ENCODE results near the gene METRNL.

The METRNL gene

DNA sequence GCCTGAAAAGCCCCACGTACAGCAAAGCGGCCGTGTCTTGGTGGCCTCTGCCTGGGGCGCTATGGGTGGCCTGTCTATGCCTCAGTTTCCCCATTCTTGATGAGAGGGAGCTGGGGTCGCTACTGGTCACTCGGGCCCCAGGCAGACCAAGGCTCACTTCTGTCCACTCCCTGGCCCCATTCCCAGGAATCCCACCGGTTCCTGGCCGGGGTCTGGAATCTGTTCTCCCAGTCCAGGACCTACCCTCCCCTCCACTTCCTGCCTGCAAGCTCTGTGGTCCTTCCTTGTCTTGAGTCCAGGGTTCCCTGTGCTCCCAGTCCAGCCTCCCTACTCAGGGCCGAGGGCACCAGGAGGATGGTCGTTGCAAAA is 24.5 kb downstream of the METRNL start:
- Histone ChIP-seq H3K9ac (ENCODE audit: low read depth, low read length) (no peak overlapping the region), H3K4me3 (ENCODE audit: low read depth, low read length) (no peak overlapping the region), H3K27ac (ENCODE audit: low read depth, low read length) (no peak overlapping the region), H3K9me3 (ENCODE audit: control insufficient read depth, insufficient read depth, low read length) (no peaks in the 10 kb centered on the region), H3K27me3 (ENCODE audit: control insufficient read depth, insufficient read depth, low read length) (no peaks in the 10 kb centered on the region), H3K36me3 (ENCODE audit: control insufficient read depth, insufficient read depth, low read length) (no peaks in the 10 kb centered on the region), H3K4me1 (ENCODE audit: control insufficient read depth, insufficient read depth, low read length) (0 out of 2 replicates have a peak, but pooled peaks cover 2% of the 10 kb centered on the region)

DNA sequence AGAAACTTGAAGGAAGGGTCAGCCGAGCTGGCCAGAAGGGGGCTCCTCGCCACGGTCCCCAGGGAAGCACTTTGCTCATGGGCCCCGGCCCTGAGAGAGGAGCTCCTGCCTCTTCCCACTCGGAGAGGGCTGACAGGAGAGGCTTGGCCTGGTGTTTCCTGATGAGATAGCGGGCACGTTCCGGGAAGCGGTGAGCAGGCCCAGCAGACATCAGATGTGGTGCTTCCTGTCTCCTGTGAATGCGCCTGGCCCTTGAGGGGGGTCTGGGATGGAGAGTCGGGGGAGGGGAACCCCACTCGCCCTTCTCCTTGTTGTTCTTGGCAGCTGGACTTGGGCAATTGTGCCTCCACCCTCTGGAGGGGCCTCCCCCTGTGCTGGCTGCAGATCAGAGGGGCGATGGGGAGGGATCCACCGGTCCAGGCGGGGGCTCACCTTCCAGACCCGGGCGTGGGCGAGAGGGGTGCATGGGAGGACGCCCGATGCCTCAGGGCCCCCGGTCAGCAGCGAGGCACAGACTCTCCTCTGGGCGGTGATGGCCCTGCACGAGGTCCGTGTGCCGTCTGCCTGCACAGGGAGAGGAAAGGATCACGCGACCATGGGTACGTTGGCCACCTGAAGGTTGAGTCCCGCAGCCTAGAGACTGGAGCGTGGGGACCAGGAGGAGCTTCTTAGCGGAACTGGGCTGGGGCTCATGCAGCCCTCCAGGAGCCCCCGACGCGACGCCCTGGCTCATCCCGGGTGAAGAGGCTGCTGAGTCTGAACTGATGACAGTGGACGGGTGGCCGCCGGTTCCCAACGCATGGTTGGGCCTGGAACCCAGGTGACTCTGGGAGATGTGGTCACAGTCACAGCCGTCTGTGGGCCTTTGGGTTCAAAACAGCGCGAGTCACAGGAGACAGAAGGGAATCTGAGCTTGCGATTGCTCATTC is 25.4 kb downstream of the METRNL start:
- H3K4me3 ChIP-seq (ENCODE audit: low read depth, low read length), result no peak overlapping the region
- no peaks in the 10 kb centered on the region for H3K4me1 ChIP-seq (ENCODE audit: control insufficient read depth, insufficient read depth, low read length)
- no peak overlapping the region for H3K9ac ChIP-seq (ENCODE audit: low read depth, low read length)
- H3K36me3 ChIP-seq (ENCODE audit: control insufficient read depth, insufficient read depth, low read length), result no peaks in the 10 kb centered on the region
- H3K27ac ChIP-seq (ENCODE audit: low read depth, low read length), result no peak overlapping the region
- H3K9me3 ChIP-seq (ENCODE audit: control insufficient read depth, insufficient read depth, low read length), result no peaks in the 10 kb centered on the region
- no peaks in the 10 kb centered on the region for H3K27me3 ChIP-seq (ENCODE audit: control insufficient read depth, insufficient read depth, low read length)

DNA sequence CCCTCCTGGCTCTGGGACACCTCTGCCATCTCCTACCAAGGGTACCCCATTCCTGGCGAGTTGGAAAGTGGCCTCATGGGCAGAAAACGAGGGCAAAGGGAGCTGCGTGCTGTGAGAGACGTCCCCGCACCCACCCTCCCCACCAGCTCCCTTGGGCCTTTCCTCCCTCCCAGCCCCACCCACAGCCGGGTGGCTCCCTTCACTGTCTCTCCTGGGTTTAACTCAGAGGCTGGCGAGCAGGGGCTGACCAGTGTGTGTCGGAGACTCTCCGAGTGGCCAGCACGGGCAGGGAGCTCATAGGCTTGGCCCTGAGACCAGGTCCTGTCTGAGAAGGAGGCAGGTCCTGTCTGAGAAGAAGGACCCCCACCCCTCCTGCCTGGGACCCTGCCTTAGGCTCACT is 26.1 kb downstream of the METRNL start:
- Histone ChIP-seq H3K27me3 (ENCODE audit: control insufficient read depth, insufficient read depth, low read length) (no peaks in the 10 kb centered on the region), H3K9me3 (ENCODE audit: control insufficient read depth, insufficient read depth, low read length) (no peaks in the 10 kb centered on the region), H3K9ac (ENCODE audit: low read depth, low read length) (no peak overlapping the region), H3K27ac (ENCODE audit: low read depth, low read length) (no peak overlapping the region), H3K4me1 (ENCODE audit: control insufficient read depth, insufficient read depth, low read length) (no peaks in the 10 kb centered on the region), H3K36me3 (ENCODE audit: control insufficient read depth, insufficient read depth, low read length) (no peaks in the 10 kb centered on the region), H3K4me3 (ENCODE audit: low read depth, low read length) (no peak overlapping the region)

DNA sequence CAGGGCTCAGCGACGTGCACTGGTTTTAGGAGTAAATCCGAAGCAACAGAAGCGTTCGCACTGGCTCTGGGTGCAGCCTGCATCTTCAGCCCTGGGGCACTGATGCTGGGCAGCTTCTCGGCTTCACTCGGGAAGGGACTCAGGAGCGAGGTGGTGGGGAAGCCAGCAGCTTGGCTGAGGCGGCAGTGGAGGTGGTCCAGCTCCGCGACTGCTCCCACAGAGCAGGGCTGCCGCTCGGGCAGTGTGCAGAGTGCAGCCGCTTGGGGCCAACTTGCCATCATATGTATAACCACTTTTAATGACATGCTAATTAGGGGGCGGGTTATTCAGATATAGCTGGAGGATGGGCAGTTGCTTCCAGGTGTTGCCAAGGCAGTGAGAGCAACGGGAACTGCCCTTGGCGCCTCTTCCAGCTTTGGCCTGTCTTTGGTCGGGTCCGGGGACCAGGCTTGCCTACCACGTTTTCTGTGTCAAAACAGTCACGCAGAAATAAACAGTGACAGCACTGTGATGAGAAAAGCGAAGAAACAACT is 26.7 kb downstream of the METRNL start:
- Histone ChIP-seq H3K4me3 (ENCODE audit: low read depth, low read length) (no peak overlapping the region), H3K27ac (ENCODE audit: low read depth, low read length) (no peak overlapping the region), H3K9ac (ENCODE audit: low read depth, low read length) (no peak overlapping the region), H3K27me3 (ENCODE audit: control insufficient read depth, insufficient read depth, low read length) (no peaks in the 10 kb centered on the region), H3K36me3 (ENCODE audit: control insufficient read depth, insufficient read depth, low read length) (no peaks in the 10 kb centered on the region), H3K9me3 (ENCODE audit: control insufficient read depth, insufficient read depth, low read length) (no peaks in the 10 kb centered on the region), H3K4me1 (ENCODE audit: control insufficient read depth, insufficient read depth, low read length) (no peaks in the 10 kb centered on the region)

DNA sequence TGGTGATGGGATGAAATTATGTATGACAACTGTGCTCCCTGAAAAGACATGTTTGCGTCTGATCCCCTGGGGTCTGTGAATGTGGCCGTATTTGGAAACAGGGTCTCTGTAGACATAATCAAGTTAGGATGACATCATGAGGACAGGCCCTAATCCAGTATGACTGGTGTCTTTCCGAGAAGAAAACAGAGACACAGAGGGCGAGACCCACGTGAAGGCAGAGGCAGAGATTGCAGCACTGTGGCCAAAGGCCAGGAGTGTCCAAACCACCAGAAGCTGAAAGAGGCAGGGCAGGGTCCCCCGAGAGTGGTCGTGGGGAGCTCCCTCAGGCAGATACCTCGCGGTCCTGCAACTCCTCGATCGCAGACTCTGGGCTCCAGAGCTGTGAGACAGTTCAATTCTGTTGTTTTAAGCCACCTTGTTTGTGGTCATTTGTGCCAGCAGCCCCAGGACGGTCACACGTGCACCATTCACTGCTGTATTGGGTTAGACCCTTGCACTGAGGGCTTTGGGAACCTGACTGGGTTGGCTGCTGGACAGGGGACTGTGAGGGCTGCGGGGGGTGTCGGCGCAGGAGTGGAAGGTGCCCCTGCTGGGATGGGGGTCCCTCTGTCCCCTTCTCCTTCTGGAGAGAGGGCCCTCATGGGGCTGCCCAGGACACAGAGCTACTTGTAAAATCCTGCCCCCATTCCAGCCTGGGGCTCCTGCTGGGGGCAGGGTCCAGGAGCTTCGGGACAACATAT is 27.7 kb downstream of the METRNL start:
- H3K27ac ChIP-seq (ENCODE audit: low read depth, low read length), result no peak overlapping the region
- no peaks in the 10 kb centered on the region for H3K4me1 ChIP-seq (ENCODE audit: control insufficient read depth, insufficient read depth, low read length)
- no peaks in the 10 kb centered on the region for H3K36me3 ChIP-seq (ENCODE audit: control insufficient read depth, insufficient read depth, low read length)
- no peaks in the 10 kb centered on the region for H3K9me3 ChIP-seq (ENCODE audit: control insufficient read depth, insufficient read depth, low read length)
- no peaks in the 10 kb centered on the region for H3K27me3 ChIP-seq (ENCODE audit: control insufficient read depth, insufficient read depth, low read length)
- H3K4me3 ChIP-seq (ENCODE audit: low read depth, low read length), result no peak overlapping the region
- no peak overlapping the region for H3K9ac ChIP-seq (ENCODE audit: low read depth, low read length)

DNA sequence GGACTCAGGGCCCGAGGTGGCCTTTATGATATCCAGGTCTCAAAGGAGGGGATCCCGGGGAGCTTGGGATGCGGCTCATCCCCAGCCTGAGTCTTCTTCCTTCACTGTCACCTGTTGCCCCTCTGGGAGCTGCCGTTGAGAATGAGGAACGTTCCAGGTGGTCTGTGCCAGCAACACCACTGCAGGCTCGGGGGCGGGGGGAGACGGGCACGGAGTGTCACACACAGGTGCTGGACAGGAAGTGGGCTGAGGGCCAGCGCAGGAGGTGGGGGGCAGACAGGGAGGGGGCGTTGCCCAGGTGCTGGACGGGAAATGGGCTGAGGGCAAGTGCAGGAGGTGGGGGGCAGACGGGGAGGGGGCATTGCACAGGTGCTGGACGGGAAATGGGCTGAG is 28.2 kb downstream of the METRNL start:
- H3K4me1 ChIP-seq (ENCODE audit: control insufficient read depth, insufficient read depth, low read length), result no peaks in the 10 kb centered on the region
- H3K36me3 ChIP-seq (ENCODE audit: control insufficient read depth, insufficient read depth, low read length), result no peaks in the 10 kb centered on the region
- H3K9ac ChIP-seq (ENCODE audit: low read depth, low read length), result no peak overlapping the region
- no peak overlapping the region for H3K27ac ChIP-seq (ENCODE audit: low read depth, low read length)
- no peaks in the 10 kb centered on the region for H3K9me3 ChIP-seq (ENCODE audit: control insufficient read depth, insufficient read depth, low read length)
- H3K4me3 ChIP-seq (ENCODE audit: low read depth, low read length), result no peak overlapping the region
- no peaks in the 10 kb centered on the region for H3K27me3 ChIP-seq (ENCODE audit: control insufficient read depth, insufficient read depth, low read length)

DNA sequence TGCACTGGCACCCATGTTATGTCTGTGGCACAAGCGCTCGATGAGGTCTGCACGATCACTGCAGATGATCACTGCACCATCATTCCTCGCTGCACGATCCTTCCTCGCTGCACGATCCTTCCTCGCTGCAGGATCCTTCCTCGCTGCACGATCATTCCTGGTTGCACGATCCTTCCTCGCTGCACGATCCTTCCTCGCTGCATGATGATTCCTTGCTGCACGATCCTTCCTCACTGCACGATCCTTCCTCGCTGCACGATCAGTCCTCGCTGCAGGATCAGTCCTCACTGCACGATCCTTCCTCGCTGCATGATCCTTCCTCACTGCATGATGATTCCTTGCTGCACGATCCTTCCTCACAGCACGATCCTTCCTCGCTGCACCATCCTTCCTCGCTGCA is 29.3 kb downstream of the METRNL start:
- Histone ChIP-seq H3K4me1 (ENCODE audit: control insufficient read depth, insufficient read depth, low read length) (0 out of 2 replicates have a peak, but pooled peaks cover 6% of the 10 kb centered on the region), H3K27me3 (ENCODE audit: control insufficient read depth, insufficient read depth, low read length) (no peaks in the 10 kb centered on the region), H3K9me3 (ENCODE audit: control insufficient read depth, insufficient read depth, low read length) (no peaks in the 10 kb centered on the region), H3K36me3 (ENCODE audit: control insufficient read depth, insufficient read depth, low read length) (no peaks in the 10 kb centered on the region), H3K27ac (ENCODE audit: low read depth, low read length) (no peak overlapping the region), H3K9ac (ENCODE audit: low read depth, low read length) (no peak overlapping the region), H3K4me3 (ENCODE audit: low read depth, low read length) (no peak overlapping the region)

DNA sequence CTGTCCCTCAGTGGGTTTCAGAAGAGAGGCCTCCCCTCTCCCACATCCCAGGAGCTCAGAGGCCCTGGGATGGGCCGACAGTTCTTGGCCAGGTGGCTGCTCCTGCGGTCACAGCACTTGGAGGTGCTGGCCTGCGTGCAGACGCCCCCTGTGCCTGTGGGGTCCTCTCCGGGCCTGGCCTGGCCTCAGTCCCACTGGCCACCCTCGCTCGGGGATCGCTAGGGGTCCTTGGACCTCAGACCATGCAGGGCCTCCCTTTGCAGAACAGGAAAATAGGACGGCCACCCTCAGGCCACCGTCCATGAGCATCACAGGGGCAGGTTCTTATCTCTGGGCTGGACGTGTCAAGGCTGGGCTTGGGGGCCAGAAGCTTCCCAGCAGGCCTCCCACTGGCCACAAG is 30.0 kb downstream of the METRNL start:
- no peaks in the 10 kb centered on the region for H3K27me3 ChIP-seq (ENCODE audit: control insufficient read depth, insufficient read depth, low read length)
- H3K4me1 ChIP-seq (ENCODE audit: control insufficient read depth, insufficient read depth, low read length), result 0 out of 2 replicates have a peak, but pooled peaks cover 6% of the 10 kb centered on the region
- no peaks in the 10 kb centered on the region for H3K36me3 ChIP-seq (ENCODE audit: control insufficient read depth, insufficient read depth, low read length)
- no peak overlapping the region for H3K4me3 ChIP-seq (ENCODE audit: low read depth, low read length)
- H3K9me3 ChIP-seq (ENCODE audit: control insufficient read depth, insufficient read depth, low read length), result no peaks in the 10 kb centered on the region
- no peak overlapping the region for H3K9ac ChIP-seq (ENCODE audit: low read depth, low read length)
- H3K27ac ChIP-seq (ENCODE audit: low read depth, low read length), result no peak overlapping the region

DNA sequence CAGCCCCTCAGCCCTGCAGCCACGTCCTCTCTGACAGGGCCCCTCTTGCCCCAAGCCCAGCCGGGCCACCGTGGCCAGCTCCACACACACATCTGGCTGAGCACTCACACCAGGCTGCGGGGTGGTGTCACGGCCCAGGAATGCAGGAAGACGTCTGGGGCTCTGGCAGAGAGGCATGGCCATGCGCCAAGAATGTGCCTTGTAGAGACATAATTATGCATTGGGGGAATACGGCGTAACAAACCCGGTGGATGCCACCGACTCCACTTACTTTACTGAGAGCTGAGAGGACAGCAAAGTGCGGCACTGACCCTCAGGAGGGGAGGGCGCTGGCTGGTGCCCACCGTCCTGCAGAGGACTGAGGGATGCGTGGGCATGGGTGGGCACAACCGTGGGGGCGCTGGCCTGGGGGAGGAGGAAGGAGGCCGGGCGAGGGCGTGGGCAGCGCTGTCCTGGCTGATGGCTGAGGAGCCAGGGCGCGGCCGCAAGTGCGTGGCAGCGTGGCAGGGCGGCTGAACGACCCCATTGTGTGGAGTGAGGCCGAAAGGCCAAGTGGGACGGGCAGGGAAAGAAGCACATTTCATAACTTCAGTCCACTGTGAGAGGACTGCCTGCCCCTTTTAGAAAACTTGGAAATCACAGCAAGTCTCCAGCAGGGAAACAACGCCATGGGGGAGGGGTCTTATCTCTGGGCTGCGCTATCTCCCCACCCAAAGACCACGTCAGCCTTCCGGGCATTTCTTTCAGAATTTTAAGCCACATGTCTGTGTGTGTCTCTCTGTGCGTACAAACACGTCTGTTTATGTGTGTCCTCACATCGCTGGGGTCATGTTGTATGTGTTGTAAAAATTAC is 30.6 kb downstream of the METRNL start:
- no peaks in the 10 kb centered on the region for H3K9me3 ChIP-seq (ENCODE audit: control insufficient read depth, insufficient read depth, low read length)
- H3K4me1 ChIP-seq (ENCODE audit: control insufficient read depth, insufficient read depth, low read length), result 0 out of 2 replicates have a peak, but pooled peaks cover 6% of the 10 kb centered on the region
- no peak overlapping the region for H3K27ac ChIP-seq (ENCODE audit: low read depth, low read length)
- no peaks in the 10 kb centered on the region for H3K27me3 ChIP-seq (ENCODE audit: control insufficient read depth, insufficient read depth, low read length)
- no peaks in the 10 kb centered on the region for H3K36me3 ChIP-seq (ENCODE audit: control insufficient read depth, insufficient read depth, low read length)
- H3K9ac ChIP-seq (ENCODE audit: low read depth, low read length), result no peak overlapping the region
- no peak overlapping the region for H3K4me3 ChIP-seq (ENCODE audit: low read depth, low read length)

DNA sequence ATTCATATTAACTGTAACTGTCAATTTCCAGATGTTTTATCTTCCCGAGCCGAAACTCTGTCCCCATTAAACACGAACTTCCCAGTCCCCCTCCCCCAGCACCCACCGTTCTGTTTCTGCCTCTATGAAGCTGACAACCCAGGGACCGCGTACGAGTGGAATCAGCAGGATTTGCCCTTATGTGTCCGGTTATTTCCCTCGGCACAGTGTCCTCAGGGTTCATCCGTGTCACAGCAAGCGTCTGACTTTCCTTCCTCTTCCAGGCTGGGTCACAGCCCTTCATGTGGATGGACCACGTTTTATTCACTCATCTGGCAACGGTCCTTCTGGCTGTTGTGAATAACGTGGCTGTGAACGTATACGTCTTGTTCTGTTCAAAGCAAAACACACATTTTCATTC is 31.3 kb downstream of the METRNL start:
- Histone ChIP-seq H3K27me3 (ENCODE audit: control insufficient read depth, insufficient read depth, low read length) (no peaks in the 10 kb centered on the region), H3K4me3 (ENCODE audit: low read depth, low read length) (no peak overlapping the region), H3K27ac (ENCODE audit: low read depth, low read length) (no peak overlapping the region), H3K4me1 (ENCODE audit: control insufficient read depth, insufficient read depth, low read length) (0 out of 2 replicates have a peak, but pooled peaks cover 6% of the 10 kb centered on the region), H3K9me3 (ENCODE audit: control insufficient read depth, insufficient read depth, low read length) (no peaks in the 10 kb centered on the region), H3K9ac (ENCODE audit: low read depth, low read length) (no peak overlapping the region), H3K36me3 (ENCODE audit: control insufficient read depth, insufficient read depth, low read length) (no peaks in the 10 kb centered on the region)
